Glomerular visceral epithelial cell (primary cell): ENCODE data around the gene SLC12A4.
A peak's percentile ranks its signal among the peaks of the same experiment; 100 is the strongest.

Source experiments
- DNase-seq: peaks from one replicate; pipeline ENCODE4 v3.0.0-alpha.2; 2016; ENCODE audit errors: extremely low spot score

SLC12A4 gene

GRCh38 chr16:67963292-67963661 lies 5.2 kb downstream of the SLC12A4 start:
- no peak for DNase-seq

- DNase-seq = no peak
Measured at GRCh38 chr16:67962135-67962534, 6.3 kb downstream of the SLC12A4 start.

DNA sequence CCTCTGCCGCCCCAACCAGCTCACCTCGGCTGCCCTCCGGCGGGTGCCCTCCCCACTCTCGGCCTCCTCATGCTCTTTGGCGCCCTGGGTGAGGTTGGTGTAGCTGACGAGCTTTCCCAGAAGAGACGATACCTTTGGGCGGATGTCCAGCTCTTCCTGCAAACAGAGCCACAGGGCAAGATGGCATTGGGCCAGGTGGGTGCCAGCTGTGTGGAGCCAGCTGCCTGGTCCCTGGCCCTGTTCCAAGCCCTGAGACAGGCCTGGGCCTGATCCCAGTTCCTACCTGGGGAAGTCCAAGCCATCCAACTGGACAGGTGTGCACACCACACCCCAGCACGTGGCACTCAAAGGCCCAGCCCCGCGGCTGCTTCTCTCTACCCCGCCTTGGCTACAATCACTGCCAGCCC lies 6.9 kb downstream of the SLC12A4 start:
- DNase-seq = no peak

GRCh38 chr16:67959536-67960329 lies 8.7 kb downstream of the SLC12A4 start:
- DNase-seq = no peak

- DNase-seq = no peak
Measured at GRCh38 chr16:67957622-67958021, 10.8 kb downstream of the SLC12A4 start.

GRCh38 chr16:67954421-67955196 lies 13.8 kb downstream of the SLC12A4 start:
- DNase-seq = no peak

- no peak for DNase-seq
Measured at GRCh38 chr16:67953641-67954375, 14.6 kb downstream of the SLC12A4 start.

- no peak for DNase-seq
Measured at GRCh38 chr16:67951485-67951884, 17.0 kb downstream of the SLC12A4 start.

DNA sequence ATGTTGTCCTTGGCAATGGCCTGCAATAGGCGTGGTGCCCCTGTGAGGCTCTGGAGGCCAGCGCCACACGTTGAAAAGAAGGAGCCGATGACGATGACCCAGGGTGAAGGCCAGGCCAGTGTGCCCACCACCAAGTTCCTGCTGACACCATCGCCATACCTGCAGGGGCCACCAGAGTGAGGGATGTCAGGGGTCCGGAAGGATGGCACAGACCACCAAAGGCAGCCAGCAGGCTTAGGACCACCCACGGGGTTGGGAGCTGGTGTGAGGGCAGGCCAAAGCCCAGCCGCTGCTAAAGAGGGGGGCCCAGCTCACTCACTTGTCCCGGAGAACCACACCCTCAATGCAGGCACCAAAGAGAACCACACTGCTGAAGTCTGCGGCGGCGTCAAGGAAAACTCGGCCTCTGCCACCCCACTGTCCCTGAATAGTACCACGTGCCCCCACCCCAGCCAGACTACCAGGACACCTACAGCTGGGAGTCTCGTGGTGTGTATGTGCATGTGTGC lies 18.0 kb downstream of the SLC12A4 start:
- DNase-seq = no peak

GRCh38 chr16:67949645-67950044 lies 18.8 kb downstream of the SLC12A4 start:
- DNase-seq = no peak

GRCh38 chr16:67948015-67948414 lies 20.4 kb downstream of the SLC12A4 start:
- no peak for DNase-seq

DNA sequence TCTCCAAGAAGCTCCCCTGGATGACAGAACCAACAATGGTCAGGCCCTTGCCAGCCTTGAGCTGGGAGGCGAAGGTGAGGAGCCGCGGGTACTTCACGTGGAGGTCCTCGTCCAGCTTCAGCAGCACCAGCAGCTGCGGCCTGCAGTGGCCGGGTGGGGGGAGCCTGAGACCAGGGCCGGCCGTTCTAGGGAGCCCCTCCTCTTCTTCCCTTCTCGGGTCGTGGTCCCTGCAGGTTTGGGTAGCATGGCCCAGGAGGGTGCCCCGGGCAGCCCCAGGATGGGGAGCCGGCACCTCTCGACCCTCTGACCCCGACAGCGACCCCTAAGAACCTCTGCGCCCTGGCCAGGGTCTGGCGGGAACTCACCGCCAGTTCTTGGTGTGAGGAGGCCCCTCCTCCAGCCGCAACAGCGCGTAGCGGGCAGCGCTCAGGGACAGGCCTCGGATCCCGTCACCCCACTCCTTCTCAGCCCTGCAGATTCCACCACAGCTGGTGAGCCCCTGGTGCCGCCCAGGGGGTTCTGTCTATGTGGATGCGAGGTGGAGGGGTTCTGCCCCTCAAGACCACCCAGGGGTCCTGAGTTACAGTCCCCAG lies 21.4 kb downstream of the SLC12A4 start:
- DNase-seq = no peak

- DNase-seq = no peak
Measured at GRCh38 chr16:67946128-67946569, 22.3 kb downstream of the SLC12A4 start.

GRCh38 chr16:67945392-67945933 lies 23.0 kb downstream of the SLC12A4 start:
- DNase-seq = no peak

- DNase-seq = no peak
Measured at GRCh38 chr16:67944690-67945391, 23.6 kb downstream of the SLC12A4 start.

GRCh38 chr16:67943619-67944504 lies 24.6 kb downstream of the SLC12A4 start, which contains the start of gene LCAT:
Gene LCAT (minus strand): TSS chr16:67944120. CDS start chr16:67944101, 19 bp downstream.
- no peak for DNase-seq

GRCh38 chr16:67943256-67943618 lies 25.2 kb downstream of the SLC12A4 start:
- no peak for DNase-seq

DNA sequence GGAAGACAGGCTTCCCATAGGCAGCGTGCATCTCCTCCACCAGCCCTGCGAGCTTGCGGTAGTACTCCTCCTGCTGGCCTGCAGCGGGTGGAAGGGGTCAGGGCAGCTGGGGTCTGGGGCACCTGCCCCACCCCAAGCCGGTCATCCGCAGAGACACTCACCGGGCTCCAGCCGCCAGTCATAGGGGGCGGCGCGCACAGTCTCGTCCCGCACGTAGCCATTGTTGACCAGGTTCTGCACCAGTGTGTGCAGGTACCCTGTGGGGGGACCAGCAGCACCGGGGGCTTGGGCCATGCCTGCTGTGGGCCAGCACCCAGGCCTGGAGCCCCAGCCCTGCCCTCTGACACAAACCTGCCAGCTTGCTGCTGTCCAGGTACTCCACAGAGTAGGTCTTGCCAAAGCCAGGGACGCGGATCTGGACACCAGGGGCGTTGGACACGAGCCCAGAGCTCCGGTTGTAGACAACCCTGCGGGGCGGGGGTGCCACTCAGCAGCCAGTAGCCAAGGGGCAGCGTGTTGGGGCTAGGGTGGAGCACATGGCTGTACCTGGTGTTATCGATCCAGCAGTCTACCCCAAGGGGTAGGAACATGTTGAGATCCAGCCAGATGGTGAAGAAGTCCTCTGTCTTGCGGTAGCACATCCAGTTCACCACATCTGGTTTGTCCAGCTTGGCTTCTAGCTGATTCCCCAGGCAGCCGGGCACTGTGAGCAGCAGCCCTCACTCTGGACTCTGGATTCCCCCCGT lies 25.8 kb downstream of the SLC12A4 start:
- DNase-seq = no peak

- DNase-seq = peak; percentile 38
Measured at GRCh38 chr16:67942200-67942509, 26.3 kb downstream of the SLC12A4 start.
